Midbrain (tissue), 1 donor: Measurements from ENCODE around the gene DBR1.
A peak's percentile ranks its signal among the peaks of the same experiment; 100 is the strongest.

Experiments
- DNase-seq: peaks from one replicate; lab custom pipeline; 2025; lab: John Stamatoyannopoulos, UW

DBR1 gene

GRCh38 chr3:138118612-138119422, 55.9 kb downstream of the DBR1 start:
- DNase-seq = peak; percentile 78

GRCh38 chr3:138114988-138115971, 59.4 kb downstream of the DBR1 start, which contains the start of gene DZIP1L:
Gene DZIP1L, minus strand, starts transcription at chr3:138115608. Its CDS starts 11,637 bp downstream, at chr3:138103971.
- peak; percentile 41 for DNase-seq

- DNase-seq = no peak
Measured at GRCh38 chr3:138114431-138114918, 60.2 kb downstream of the DBR1 start.

- no peak for DNase-seq
Measured at GRCh38 chr3:138113326-138113725, 61.4 kb downstream of the DBR1 start.

GRCh38 chr3:138112362-138112761, 62.4 kb downstream of the DBR1 start:
- no peak for DNase-seq
